ENCODE data around the gene APCDD1L.

- TF ChIP-seq POLR2AphosphoS5 (IDR thresholded peaks at IDR 0.05) (no peak), CTCF (IDR thresholded peaks at IDR 0.05) (no peak)
These were observed 32.8 kb downstream of the APCDD1L start for GRCh38 chr20:58482416-58482815.

Data from suprapubic skin (tissue), 3 donors.